ENCODE measurements around the gene MAPK1. TPM values are rescaled to one million over a fixed set of nuclear protein-coding genes. Genes with fewer than 3 reads are reported as not detected.
"Not testable (repeated sequence)": the region's sequence is repeated elsewhere in the genome, so short reads cannot be mapped to it uniquely, and the experiment has no call there.

MAPK1 gene
- total RNA-seq, 2 donors from 2014 or later: 168 to 176 TPM

- ATAC-seq; H3K27ac Mint-ChIP-seq; H3K4me1 Mint-ChIP-seq (ENCODE audit: low read depth in 2 of 2); H3K4me3 Mint-ChIP-seq; DNase-seq (ENCODE audit: low spot score); H3K36me3 Mint-ChIP-seq; H3K27me3 Mint-ChIP-seq; H3K9me3 Mint-ChIP-seq: not testable (repeated sequence)
These were observed 122.5 kb downstream of the MAPK1 start for GRCh38 chr22:21744917-21745316.

- H3K4me3 Mint-ChIP-seq: no peak overlapping the region
- no peak for DNase-seq (ENCODE audit: low spot score)
- H3K4me1 Mint-ChIP-seq (ENCODE audit: low read depth in 2 of 2): peaks cover 22 to 30% of the 10 kb centered on the region in 2 donors
- no peaks in the 10 kb centered on the region for H3K9me3 Mint-ChIP-seq
- no peaks in the 10 kb centered on the region for H3K27me3 Mint-ChIP-seq
- no peaks in the 10 kb centered on the region for H3K36me3 Mint-ChIP-seq
- ATAC-seq: peak in 1 of 2 donors; percentile 38
- H3K27ac Mint-ChIP-seq: peak overlapping the region; percentile 16 to 56
These were observed 125.7 kb downstream of the MAPK1 start for GRCh38 chr22:21741790-21742189.

- no peak for ATAC-seq
- Mint-ChIP-seq H3K4me1 (ENCODE audit: low read depth in 2 of 2) (peaks cover 22 to 30% of the 10 kb centered on the region in 2 donors), H3K9me3 (no peaks in the 10 kb centered on the region), H3K27me3 (no peaks in the 10 kb centered on the region), H3K4me3 (no peak overlapping the region), H3K36me3 (no peaks in the 10 kb centered on the region), H3K27ac (peak overlapping the region; percentile 16 to 56)
- DNase-seq (ENCODE audit: low spot score): no peak
These were observed 126.4 kb downstream of the MAPK1 start for GRCh38 chr22:21741059-21741458.

- Mint-ChIP-seq H3K27ac (peak overlapping the region in 1 of 2 donors; percentile 14), H3K27me3 (no peaks in the 10 kb centered on the region), H3K36me3 (no peaks in the 10 kb centered on the region), H3K9me3 (no peaks in the 10 kb centered on the region), H3K4me3 (no peak overlapping the region), H3K4me1 (ENCODE audit: low read depth in 2 of 2) (peaks cover 26 to 33% of the 10 kb centered on the region in 2 donors)
- ATAC-seq (no peak), DNase-seq (ENCODE audit: low spot score) (no peak)
These were observed 127.5 kb downstream of the MAPK1 start for GRCh38 chr22:21739828-21740377.

GRCh38 chr22:21738966-21739365 is 128.5 kb downstream of the MAPK1 start:
- H3K27ac Mint-ChIP-seq: peak overlapping the region in 1 of 2 donors; percentile 25
- H3K4me3 Mint-ChIP-seq: no peak overlapping the region
- H3K4me1 Mint-ChIP-seq (ENCODE audit: low read depth in 2 of 2): peaks cover 34 to 42% of the 10 kb centered on the region in 2 donors

GRCh38 chr22:21738081-21738480 is 129.4 kb downstream of the MAPK1 start:
- peak overlapping the region in 1 of 2 donors; percentile 38 for H3K27ac Mint-ChIP-seq
- no peaks in the 10 kb centered on the region for H3K27me3 Mint-ChIP-seq
- no peaks in the 10 kb centered on the region for H3K9me3 Mint-ChIP-seq
- peak overlapping the region; percentile 42 for H3K4me3 Mint-ChIP-seq
- no peaks in the 10 kb centered on the region for H3K36me3 Mint-ChIP-seq
- DNase-seq (ENCODE audit: low spot score): no peak
- no peak for ATAC-seq
- H3K4me1 Mint-ChIP-seq (ENCODE audit: low read depth in 2 of 2): peaks cover 42 to 51% of the 10 kb centered on the region in 2 donors

More at GRCh38 chr22:21738966-21739365, 128.5 kb downstream of the MAPK1 start:
- Mint-ChIP-seq H3K27me3 (no peaks in the 10 kb centered on the region), H3K36me3 (no peaks in the 10 kb centered on the region), H3K9me3 (no peaks in the 10 kb centered on the region)
- DNase-seq (ENCODE audit: low spot score): no peak
- ATAC-seq: no peak

- Mint-ChIP-seq H3K27ac (peak overlapping the region in 1 of 2 donors; percentile 38), H3K27me3 (no peaks in the 10 kb centered on the region), H3K4me3 (no peak overlapping the region), H3K4me1 (ENCODE audit: low read depth in 2 of 2) (peaks cover 46 to 51% of the 10 kb centered on the region in 2 donors), H3K9me3 (no peaks in the 10 kb centered on the region), H3K36me3 (no peaks in the 10 kb centered on the region)
- ATAC-seq (no peak), DNase-seq (ENCODE audit: low spot score) (no peak)
These were observed 130.5 kb downstream of the MAPK1 start for GRCh38 chr22:21736948-21737347.

- H3K4me3 Mint-ChIP-seq: peak overlapping the region; percentile 41
- H3K36me3 Mint-ChIP-seq: no peaks in the 10 kb centered on the region
- peaks cover 52% of the 10 kb centered on the region in 2 donors for H3K4me1 Mint-ChIP-seq (ENCODE audit: low read depth in 2 of 2)
- no peak overlapping the region for H3K27ac Mint-ChIP-seq
- no peaks in the 10 kb centered on the region for H3K27me3 Mint-ChIP-seq
- H3K9me3 Mint-ChIP-seq: no peaks in the 10 kb centered on the region
- DNase-seq (ENCODE audit: low spot score) (no peak), ATAC-seq (no peak)
These were observed 131.3 kb downstream of the MAPK1 start for GRCh38 chr22:21736084-21736642.

GRCh38 chr22:21735200-21736083 is 132.0 kb downstream of the MAPK1 start, which contains the start of gene YPEL1:
Gene YPEL1 (minus strand): TSS chr22:21735794. CDS start chr22:21710744, 25,050 bp downstream.
- Mint-ChIP-seq H3K27ac (peak within 1 kb of the TSS; percentile 80 to 97), H3K4me1 (ENCODE audit: low read depth in 2 of 2) (peaks cover 53 to 58% of the 10 kb centered on the region in 2 donors), H3K27me3 (no peaks in the 10 kb centered on the region), H3K9me3 (no peaks in the 10 kb centered on the region), H3K4me3 (peak within 1 kb of the TSS; percentile 90), H3K36me3 (no peaks in the 10 kb centered on the region)
- peak; percentile 97 for ATAC-seq
- peak; percentile 99 for DNase-seq (ENCODE audit: low spot score)

- H3K9me3 Mint-ChIP-seq: no peaks in the 10 kb centered on the region
- no peaks in the 10 kb centered on the region for H3K36me3 Mint-ChIP-seq
- DNase-seq (ENCODE audit: low spot score) (no peak), ATAC-seq (no peak)
- no peaks in the 10 kb centered on the region for H3K27me3 Mint-ChIP-seq
- peak overlapping the region; percentile 80 to 97 for H3K27ac Mint-ChIP-seq
- peaks cover 49 to 53% of the 10 kb centered on the region in 2 donors for H3K4me1 Mint-ChIP-seq (ENCODE audit: low read depth in 2 of 2)
- peak overlapping the region; percentile 90 for H3K4me3 Mint-ChIP-seq
These were observed 132.8 kb downstream of the MAPK1 start for GRCh38 chr22:21734540-21735199.

- H3K36me3 Mint-ChIP-seq: no peaks in the 10 kb centered on the region
These were observed 135.9 kb downstream of the MAPK1 start for GRCh38 chr22:21731503-21731902.

GRCh38 chr22:21730535-21731308 is 136.7 kb downstream of the MAPK1 start:
- peaks cover 43 to 45% of the 10 kb centered on the region in 2 donors for H3K4me1 Mint-ChIP-seq (ENCODE audit: low read depth in 2 of 2)
- H3K27ac Mint-ChIP-seq: peak overlapping the region; percentile 50 to 60
- H3K36me3 Mint-ChIP-seq: no peaks in the 10 kb centered on the region
- ATAC-seq (no peak), DNase-seq (ENCODE audit: low spot score) (no peak)
- H3K9me3 Mint-ChIP-seq: no peaks in the 10 kb centered on the region
- H3K4me3 Mint-ChIP-seq: no peak overlapping the region
- H3K27me3 Mint-ChIP-seq: no peaks in the 10 kb centered on the region

More at GRCh38 chr22:21731503-21731902, 135.9 kb downstream of the MAPK1 start:
- ATAC-seq (no peak), DNase-seq (ENCODE audit: low spot score) (no peak)
- Mint-ChIP-seq H3K27me3 (no peaks in the 10 kb centered on the region), H3K9me3 (no peaks in the 10 kb centered on the region), H3K4me1 (ENCODE audit: low read depth in 2 of 2) (peaks cover 41 to 44% of the 10 kb centered on the region in 2 donors), H3K27ac (peak overlapping the region; percentile 50 to 60), H3K4me3 (no peak overlapping the region)

- not testable (repeated sequence) for H3K27ac Mint-ChIP-seq; H3K27me3 Mint-ChIP-seq; H3K9me3 Mint-ChIP-seq; H3K36me3 Mint-ChIP-seq; DNase-seq (ENCODE audit: low spot score); H3K4me3 Mint-ChIP-seq; ATAC-seq
- peaks cover 34 to 35% of the 10 kb centered on the region in 2 donors for H3K4me1 Mint-ChIP-seq (ENCODE audit: low read depth in 2 of 2)
These were observed 138.3 kb downstream of the MAPK1 start for GRCh38 chr22:21729184-21729583.

Data from natural killer cell treated with Interleukin-12 subunit alpha and Interleukin-12 subunit beta and Interleukin-15 and Interleukin-18, amount 100 ng/mL, for 72 hours (primary cell).